Heart right ventricle (tissue), 16 donors: Measurements from ENCODE around the gene PIK3C3. TPM values are rescaled to one million over a fixed set of nuclear protein-coding genes. Genes with fewer than 3 reads are reported as not detected.

ENCODE experiments used
- ATAC-seq, 8 donors: fragments of 200-7000 bp; cut with Tn5 transposase; one replicate each; pipeline ENCODE4 v1.9.1; 2020; ENCODE audit warnings: mild to moderate bottlenecking in 8 of 8, moderate library complexity in 8 of 8, moderate number of reproducible peaks in 1 of 8
- DNase-seq, 2 donors: peaks; one replicate each; pipeline ENCODE4 v3.0.0-alpha.2; 2020
- H3K27ac ChIP-seq, 10 donors: fragments of 200-600 bp; sonication (generic) in 2 of 10; one replicate each; pipeline versions ENCODE4 v1.5.0 to v1.8.0; 2020 to 2022; ENCODE audit warnings: mild to moderate bottlenecking in 3 of 10
- H3K27me3 ChIP-seq, 7 donors: fragments of 200-600 bp; one replicate each; pipeline ENCODE4 v1.8.0; 2021 to 2022; ENCODE audit warnings: mild to moderate bottlenecking in 2 of 7
- H3K36me3 ChIP-seq, 9 donors: fragments of 200-600 bp; sonication (generic) in 1 of 9; one replicate each; pipeline versions ENCODE4 v1.5.0 to v1.8.0; 2020 to 2022; ENCODE audit warnings: mild to moderate bottlenecking in 2 of 9
- H3K4me1 ChIP-seq, 9 donors: fragments of 200-600 bp; sonication (generic) in 1 of 9; one replicate each; pipeline versions ENCODE4 v1.5.0 to v1.8.0; 2020 to 2022; ENCODE audit warnings: mild to moderate bottlenecking in 4 of 9
- H3K4me3 ChIP-seq, 10 donors: fragments of 200-600 bp; sonication (generic) in 2 of 10; one replicate each; pipeline versions ENCODE4 v1.5.0 to v1.8.0; 2020 to 2022; ENCODE audit warnings: mild to moderate bottlenecking in 7 of 10, moderate library complexity in 2 of 10
- H3K9me3 ChIP-seq, 11 donors: fragments of 200-600 bp in 10 of 11; sonication (generic) in 2 of 11; one replicate each; pipeline versions ENCODE4 v1.5.0 to v1.8.0; 2013 to 2022; ENCODE audit warnings: mild to moderate bottlenecking in 2 of 11, control low read depth in 1 of 11, moderate library complexity in 1 of 11
- WGBS, 2 donors: extraction: QIAGEN DNeasy Blood & Tissue Kit; methylation state at CpG; one replicate each; pipeline ENCODE4 v1.1.7; 2013; ENCODE audit warnings: inconsistent platforms in 1 of 2; 5-methylcytosine and 5-hydroxymethylcytosine counted together
- intact Hi-C, 10 donors: fragments of 100-400 bp; cut with DNase I; formaldehyde crosslinking; loops; one replicate each; pipeline versions ENCODE4 v1.11.1 to v1.14.2; 2022
- polyA plus RNA-seq, 2 donors: library from polyadenylated mRNA; stranded (reverse); fragments of 200-250 nt; gene quantifications; one replicate each; pipeline ENCODE4 v1.2.3, GENCODE V29; 2013
- total RNA-seq, 10 donors: library from RNA; stranded (reverse); fragmentation: NEBNext Ultra II Directional in 3 of 10; extraction: Animal tissue kit (Norgen Biotek cat#: 25700) in 3 of 10; gene quantifications; one replicate each; pipeline versions ENCODE4 v1.2.1 to v1.2.4, GENCODE V29; 2021 to 2023
- TF ChIP-seq, protein P1 (sequence below), 9 donors: fragments of 200-600 bp; sonication (generic) in 2 of 9; IDR thresholded peaks; one replicate each; pipeline versions ENCODE4 v1.5.0 to v1.8.0; 2021 to 2022; ENCODE audit warnings: antibody characterized with exemption in 9 of 9, mild to moderate bottlenecking in 5 of 9, moderate library complexity in 1 of 9
- donor health status: Arrhythmogenic right ventricular cardiomyopathy.
- donor health status: ischemic (EF 13 %, LVEDD 7.1; RV severe dilation, severe dysfunction).
- donor health status: healthy with polysubstance abuse.
- donor health status: DM: no; HTN: yes; CAD: no.
- donor health status: DM: no; HTN: no; CAD: no.
- donor health status: ischemic (EF 25% LVEDD 6.9; RV normal size, moderate dysfunction).
- donor health status: ischemic (EF 25% LVEDD 5.7; RV mildly dilated, moderate dysfunction).
- donor health status: healthy.
- donor health status: DM: yes; HTN: yes; CAD: no.
- donor health status: Ischemic cardiomyopathy.
- donor health status: ischemic (EF 35%, LVEDD 5.7; RV mildly dilated, moderate dysfunction).
- donor health status: nonischemic (EF 11% LVEDD 7.7; RV severe dilation, severe dysfunction).
- donor health status: DM: yes; HTN: yes; CAD: no.
- donor health status: PGD.
- donor health status: ischemic (EF 29% LVEDD 5.4; RV normal size, mild dysfunction).
- donor health status: nonischemic (EF 23%, LVEDD 6.1; RV moderate dilation, normal function).

Gene PIK3C3
- total and polyA plus RNA-seq, 12 donors = 20.8 to 41.4 (median 30.9) TPM

DNA sequence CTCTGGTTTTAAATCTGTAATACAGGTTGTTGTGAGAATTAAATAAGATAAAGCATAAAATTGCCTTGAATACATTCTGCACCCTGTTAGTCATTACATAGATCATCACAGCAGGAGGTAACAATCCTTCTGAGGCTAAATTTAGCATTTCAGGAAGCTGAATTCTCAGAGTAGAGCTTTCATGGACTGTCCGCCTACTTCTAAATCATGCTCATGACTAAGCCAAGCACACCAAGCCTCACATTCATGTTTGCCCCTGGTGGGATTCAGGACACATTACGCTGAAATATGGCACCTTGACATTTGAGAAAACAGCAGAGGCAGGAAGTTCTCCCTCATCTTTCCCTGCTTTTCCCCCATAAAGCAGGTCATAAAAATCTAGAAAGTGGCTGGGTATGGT, 16.6 kb upstream of the PIK3C3 start:
- intact Hi-C loops = no loop called here
- Histone ChIP-seq H3K4me3 (no peak overlapping the region), H3K9me3 (no peaks in the 10 kb centered on the region), H3K27ac (no peak overlapping the region), H3K36me3 (no peaks in the 10 kb centered on the region), H3K4me1 (no peaks in the 10 kb centered on the region), H3K27me3 (peaks cover 0 to 9% (median 0%) of the 10 kb centered on the region in 7 donors)
- no peak for ATAC-seq
- TF ChIP-seq, protein P1, sequence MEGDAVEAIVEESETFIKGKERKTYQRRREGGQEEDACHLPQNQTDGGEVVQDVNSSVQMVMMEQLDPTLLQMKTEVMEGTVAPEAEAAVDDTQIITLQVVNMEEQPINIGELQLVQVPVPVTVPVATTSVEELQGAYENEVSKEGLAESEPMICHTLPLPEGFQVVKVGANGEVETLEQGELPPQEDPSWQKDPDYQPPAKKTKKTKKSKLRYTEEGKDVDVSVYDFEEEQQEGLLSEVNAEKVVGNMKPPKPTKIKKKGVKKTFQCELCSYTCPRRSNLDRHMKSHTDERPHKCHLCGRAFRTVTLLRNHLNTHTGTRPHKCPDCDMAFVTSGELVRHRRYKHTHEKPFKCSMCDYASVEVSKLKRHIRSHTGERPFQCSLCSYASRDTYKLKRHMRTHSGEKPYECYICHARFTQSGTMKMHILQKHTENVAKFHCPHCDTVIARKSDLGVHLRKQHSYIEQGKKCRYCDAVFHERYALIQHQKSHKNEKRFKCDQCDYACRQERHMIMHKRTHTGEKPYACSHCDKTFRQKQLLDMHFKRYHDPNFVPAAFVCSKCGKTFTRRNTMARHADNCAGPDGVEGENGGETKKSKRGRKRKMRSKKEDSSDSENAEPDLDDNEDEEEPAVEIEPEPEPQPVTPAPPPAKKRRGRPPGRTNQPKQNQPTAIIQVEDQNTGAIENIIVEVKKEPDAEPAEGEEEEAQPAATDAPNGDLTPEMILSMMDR (IDR thresholded peaks at IDR 0.05) = no peak
- WGBS, 2 donors = 89 to 97% methylated on average over 2 of the region's 2 CpGs
- no peak for DNase-seq

DNA sequence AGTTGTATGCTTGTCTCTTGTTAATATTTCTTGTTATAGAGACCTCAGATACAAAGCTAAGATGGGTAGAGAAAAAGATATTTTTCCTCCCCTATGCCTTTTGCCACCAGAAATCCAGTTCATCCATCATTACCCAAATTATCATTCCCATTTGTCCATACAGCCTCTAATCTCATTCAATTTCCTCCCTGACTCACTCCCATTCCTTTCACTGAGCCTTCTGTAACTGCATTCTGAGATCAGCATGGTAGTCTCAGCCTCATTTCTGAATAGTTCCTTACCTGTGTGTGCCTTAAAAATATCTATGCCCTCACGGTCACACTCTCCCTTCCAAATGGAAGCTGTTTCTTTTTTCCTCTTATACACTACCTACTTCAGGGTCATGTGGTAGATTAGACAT, 15.7 kb upstream of the PIK3C3 start:
- intact Hi-C loops = no loop called here
- WGBS, 2 donors = 75 to 82% methylated on average over 1 of the region's 1 CpG
- H3K4me3 ChIP-seq = no peak overlapping the region
- TF ChIP-seq, protein P1 (IDR thresholded peaks at IDR 0.05) = no peak
- no peaks in the 10 kb centered on the region for H3K4me1 ChIP-seq
- DNase-seq (no peak), ATAC-seq (no peak)
- H3K36me3 ChIP-seq = no peaks in the 10 kb centered on the region
- H3K27me3 ChIP-seq = peaks cover 0 to 9% (median 4%) of the 10 kb centered on the region in 7 donors
- H3K9me3 ChIP-seq = no peaks in the 10 kb centered on the region
- no peak overlapping the region for H3K27ac ChIP-seq

DNA sequence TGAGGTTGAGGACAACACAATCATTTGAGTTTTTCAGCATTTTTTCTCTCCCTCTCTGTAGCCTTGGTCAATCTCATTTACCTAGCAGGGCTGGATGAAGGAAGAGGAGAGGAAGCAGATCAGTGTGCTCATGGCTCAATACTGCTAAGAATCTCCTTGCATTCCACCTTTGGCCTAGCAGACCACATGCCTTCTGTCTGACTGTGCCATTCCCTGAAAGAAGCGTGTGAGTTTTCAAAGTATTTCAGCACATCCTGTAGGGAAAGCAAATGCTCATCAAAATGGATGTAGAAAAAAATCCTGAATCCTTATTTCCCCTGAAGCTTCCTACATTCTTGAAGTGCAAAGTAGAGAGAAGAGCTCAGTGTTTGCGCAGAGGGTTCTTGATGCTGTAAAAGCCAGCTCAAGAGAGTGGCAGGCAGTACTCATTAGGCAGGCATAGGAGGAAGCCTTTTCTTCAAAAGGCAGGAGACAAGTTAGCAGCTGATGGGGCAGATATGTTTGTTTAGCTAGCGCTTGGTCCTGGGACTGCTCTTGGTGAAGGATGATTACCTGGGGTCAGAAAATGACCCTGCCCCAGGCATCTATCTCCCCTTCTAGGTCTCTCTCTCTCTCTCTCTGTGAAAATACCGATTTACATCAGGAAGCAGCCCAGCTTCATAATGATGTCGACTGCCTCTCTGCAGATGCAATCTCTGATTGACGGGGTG, 14.4 kb upstream of the PIK3C3 start:
- intact Hi-C loops = no loop called here
- ATAC-seq (no peak), DNase-seq (no peak)
- H3K27ac ChIP-seq = no peak overlapping the region
- no peaks in the 10 kb centered on the region for H3K9me3 ChIP-seq
- H3K27me3 ChIP-seq = peaks cover 0 to 19% (median 8%) of the 10 kb centered on the region in 7 donors
- TF ChIP-seq, protein P1 (IDR thresholded peaks at IDR 0.05) = no peak
- WGBS, 2 donors = 55 to 58% methylated on average over 6 of the region's 6 CpGs
- H3K36me3 ChIP-seq = no peaks in the 10 kb centered on the region
- H3K4me3 ChIP-seq = no peak overlapping the region
- H3K4me1 ChIP-seq = no peaks in the 10 kb centered on the region

DNA sequence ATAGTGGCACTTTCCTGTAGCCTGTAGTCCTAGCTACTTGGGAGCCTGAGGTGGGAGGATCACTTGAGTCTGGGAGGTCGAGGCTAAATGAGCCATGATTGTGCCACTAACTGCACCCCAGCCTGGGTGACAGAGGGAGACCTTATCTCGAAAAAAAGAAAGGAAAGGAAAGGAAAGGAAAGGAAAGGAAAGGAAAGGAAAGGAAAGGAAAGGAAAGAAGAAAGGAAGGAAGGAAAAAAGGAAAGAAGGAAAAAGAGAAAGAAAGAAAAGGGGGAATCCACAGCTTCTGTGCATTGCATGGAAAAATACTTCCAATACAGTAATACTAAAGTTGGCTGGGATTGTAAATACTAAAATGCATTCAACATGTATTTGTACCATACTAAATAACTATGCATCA, 12.8 kb upstream of the PIK3C3 start:
- Histone ChIP-seq H3K4me1 (no peaks in the 10 kb centered on the region), H3K27me3 (peaks cover 0 to 29% (median 12%) of the 10 kb centered on the region in 7 donors), H3K4me3 (no peak overlapping the region), H3K36me3 (no peaks in the 10 kb centered on the region), H3K9me3 (no peaks in the 10 kb centered on the region), H3K27ac (no peak overlapping the region)
- DNase-seq (no peak), ATAC-seq (no peak)
- intact Hi-C loops = no loop called here
- TF ChIP-seq, protein P1 (IDR thresholded peaks at IDR 0.05) = no peak
- 79 to 83% methylated on average over 2 of the region's 2 CpGs for WGBS, 2 donors
